Duodenal mucosa (tissue), 2 donors: ENCODE data around the gene XYLT1.

Experiments used
- H3K27ac ChIP-seq: one replicate; pipeline ENCODE4 v1.7.0; 2013; ENCODE audit warnings: low read depth, low read length
- H3K27me3 ChIP-seq, 2 donors: one replicate each; pipeline ENCODE4 v1.7.0; 2013; ENCODE audit warnings: low read length in 2 of 2, control low read depth in 1 of 2; ENCODE audit not compliant: insufficient read depth in 2 of 2, control insufficient read depth in 1 of 2
- H3K36me3 ChIP-seq, 2 donors: one replicate each; pipeline ENCODE4 v1.7.0; 2013; ENCODE audit warnings: low read length in 2 of 2, control low read depth in 1 of 2; ENCODE audit not compliant: insufficient read depth in 2 of 2, control insufficient read depth in 1 of 2
- H3K4me1 ChIP-seq, 2 donors: one replicate each; pipeline ENCODE4 v1.7.0; 2013; ENCODE audit warnings: low read length in 2 of 2, control low read depth in 1 of 2; ENCODE audit not compliant: insufficient read depth in 2 of 2, control insufficient read depth in 1 of 2
- H3K4me3 ChIP-seq, 2 donors: one replicate each; pipeline ENCODE4 v1.7.0; 2013; ENCODE audit warnings: low read length in 2 of 2, low read depth in 1 of 2
- H3K9ac ChIP-seq, 2 donors: one replicate each; pipeline ENCODE4 v1.7.0; 2013; ENCODE audit warnings: low read length in 2 of 2, low read depth in 1 of 2
- H3K9me3 ChIP-seq, 2 donors: one replicate each; pipeline ENCODE4 v1.7.0; 2013; ENCODE audit warnings: low read length in 2 of 2, control low read depth in 1 of 2; ENCODE audit not compliant: control insufficient read depth in 1 of 2

Gene XYLT1

DNA sequence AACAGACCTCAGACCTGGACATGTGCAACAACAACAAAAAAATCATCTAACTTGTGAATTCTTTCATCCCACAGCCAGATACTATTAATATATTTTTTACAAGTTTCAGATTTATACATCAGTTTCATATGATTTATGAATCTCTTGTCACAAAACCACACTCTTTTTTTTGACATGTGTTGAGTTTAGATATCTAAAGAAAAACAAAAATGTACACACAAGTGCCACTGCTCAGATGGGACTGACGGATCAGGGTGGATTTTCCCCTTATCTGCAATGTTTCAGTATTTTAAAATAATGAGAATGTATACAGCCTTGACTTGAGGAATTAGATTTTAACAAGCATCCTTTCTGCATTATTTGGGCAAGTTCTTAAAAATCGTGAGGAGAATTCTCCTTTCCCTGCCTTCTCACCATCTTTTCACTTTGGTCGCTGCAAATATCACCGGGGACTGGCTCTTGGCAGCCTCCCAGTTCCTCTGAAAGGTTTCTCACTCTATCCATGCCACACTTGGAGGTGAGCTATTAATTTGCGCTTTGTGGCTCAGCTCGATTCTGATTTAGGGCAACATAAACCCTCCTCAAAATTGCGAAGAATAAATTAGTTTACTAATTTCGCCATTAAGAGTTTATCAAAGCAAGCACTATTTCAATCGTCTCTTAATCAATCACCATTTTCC lies 225.7 kb downstream of the XYLT1 start:
- H3K4me3 ChIP-seq = no peak overlapping the region
- no peaks in the 10 kb centered on the region for H3K4me1 ChIP-seq
- H3K9ac ChIP-seq = no peak overlapping the region

DNA sequence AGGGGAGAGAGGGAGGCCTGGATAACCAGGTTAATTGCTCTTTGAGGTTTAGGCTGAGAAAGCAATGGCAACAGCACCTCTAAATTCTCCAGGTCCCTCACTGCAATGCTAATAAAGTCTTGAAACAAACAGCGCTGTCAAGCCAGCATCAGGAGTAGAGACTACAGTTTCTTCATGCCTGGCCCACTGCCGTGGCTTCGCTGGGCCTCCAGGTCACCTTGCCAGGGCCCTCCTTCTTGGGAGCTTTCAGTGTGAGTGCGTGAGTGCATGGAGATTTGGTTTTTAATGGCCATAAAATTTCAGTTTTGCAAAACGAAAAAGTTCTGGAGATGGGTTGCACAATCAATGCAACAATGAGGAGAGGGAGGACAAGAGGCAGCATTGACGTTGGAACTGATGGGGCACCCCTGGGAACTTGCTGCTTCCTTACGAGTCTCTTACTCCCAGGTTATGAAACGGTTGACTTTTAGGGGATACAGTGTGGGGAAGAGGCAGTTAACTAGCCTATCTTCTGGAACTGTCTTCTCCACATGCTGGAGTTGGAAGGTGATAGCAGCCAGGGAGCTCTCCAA lies 229.4 kb downstream of the XYLT1 start:
- peaks cover 3 to 4% of the 10 kb centered on the region in 2 donors for H3K36me3 ChIP-seq
- H3K9me3 ChIP-seq = no peaks in the 10 kb centered on the region
- H3K27me3 ChIP-seq = no peaks in the 10 kb centered on the region
- H3K4me1 ChIP-seq = no peaks in the 10 kb centered on the region
- no peak overlapping the region for H3K4me3 ChIP-seq
- H3K9ac ChIP-seq = no peak overlapping the region
- no peak overlapping the region for H3K27ac ChIP-seq

More for the DNA sequence above, 225.7 kb downstream of the XYLT1 start:
- Histone ChIP-seq H3K27ac (no peak overlapping the region), H3K9me3 (no peaks in the 10 kb centered on the region), H3K27me3 (no peaks in the 10 kb centered on the region), H3K36me3 (peaks cover 0 to 4% of the 10 kb centered on the region in 2 donors)

DNA sequence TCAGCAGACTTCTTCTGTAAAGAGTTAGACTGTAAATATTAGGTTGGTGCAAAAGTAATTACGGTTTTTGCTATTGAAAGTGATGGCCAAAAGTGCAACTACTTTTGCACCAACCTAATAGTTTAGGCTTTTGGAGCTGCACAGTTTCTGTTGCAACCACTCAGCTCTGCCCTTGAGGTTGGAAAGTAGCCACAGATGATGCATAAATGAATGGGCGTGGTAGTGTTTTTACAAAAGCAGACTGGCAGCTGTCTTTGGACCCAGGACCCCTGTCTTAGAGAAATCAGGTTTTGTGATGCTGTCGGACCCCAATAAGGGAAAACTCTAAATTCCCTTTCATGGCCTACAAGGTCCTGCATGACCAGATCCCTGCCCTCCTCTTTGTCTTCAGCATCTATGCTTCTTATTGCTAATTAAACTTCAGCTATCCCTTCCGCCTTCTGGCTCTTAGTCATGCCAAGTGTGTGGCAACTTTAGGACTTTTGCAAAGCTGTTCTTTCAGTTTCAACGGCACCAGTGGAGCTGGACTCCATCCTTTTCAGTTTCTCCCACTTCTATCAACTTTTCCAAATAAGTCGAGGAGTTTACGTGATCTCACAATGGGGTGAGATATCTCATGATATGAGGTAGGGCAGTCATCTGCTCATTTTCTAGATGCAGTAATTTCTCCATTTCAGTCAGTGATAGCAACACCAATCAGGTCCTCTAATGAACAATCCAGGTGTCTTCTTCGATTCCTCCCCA lies 232.3 kb downstream of the XYLT1 start:
- peaks cover 0 to 3% of the 10 kb centered on the region in 2 donors for H3K36me3 ChIP-seq
- no peaks in the 10 kb centered on the region for H3K27me3 ChIP-seq
- no peaks in the 10 kb centered on the region for H3K9me3 ChIP-seq
- no peak overlapping the region for H3K4me3 ChIP-seq
- no peak overlapping the region for H3K27ac ChIP-seq
- H3K9ac ChIP-seq = no peak overlapping the region
- no peaks in the 10 kb centered on the region for H3K4me1 ChIP-seq

DNA sequence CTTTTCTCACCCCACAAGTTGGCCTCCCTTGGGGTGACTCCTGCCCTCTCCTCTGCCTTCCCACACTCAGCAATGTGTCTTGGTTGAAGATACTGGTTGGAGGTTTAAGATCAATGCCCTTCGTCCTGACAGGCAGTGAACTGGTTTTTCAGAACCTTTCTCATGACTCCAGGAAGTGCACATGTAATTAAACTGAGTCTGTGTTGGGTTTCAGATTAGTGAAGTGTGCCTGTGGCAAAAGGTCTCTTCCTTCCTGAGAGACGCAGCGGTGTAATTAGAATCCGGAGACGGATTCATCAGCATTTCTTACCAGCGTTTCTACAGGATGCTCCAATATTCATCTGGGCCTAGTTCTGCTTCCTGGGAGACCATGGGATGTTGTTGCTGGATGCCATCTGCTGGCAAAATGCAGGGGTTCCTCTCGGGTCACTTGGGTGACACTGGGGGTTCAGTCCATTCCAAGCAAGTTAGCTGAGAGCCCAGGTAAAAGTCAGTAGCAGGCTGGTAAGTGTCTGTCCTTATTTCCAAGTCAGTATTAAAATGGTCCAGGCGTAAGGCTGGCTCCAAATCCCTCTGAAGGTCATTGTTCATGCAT lies 233.3 kb downstream of the XYLT1 start:
- H3K4me1 ChIP-seq = no peaks in the 10 kb centered on the region
- no peak overlapping the region for H3K4me3 ChIP-seq
- H3K27me3 ChIP-seq = no peaks in the 10 kb centered on the region
- H3K36me3 ChIP-seq = peaks cover 0 to 7% of the 10 kb centered on the region in 2 donors
- H3K9ac ChIP-seq = no peak overlapping the region
- H3K27ac ChIP-seq = no peak overlapping the region
- no peaks in the 10 kb centered on the region for H3K9me3 ChIP-seq

DNA sequence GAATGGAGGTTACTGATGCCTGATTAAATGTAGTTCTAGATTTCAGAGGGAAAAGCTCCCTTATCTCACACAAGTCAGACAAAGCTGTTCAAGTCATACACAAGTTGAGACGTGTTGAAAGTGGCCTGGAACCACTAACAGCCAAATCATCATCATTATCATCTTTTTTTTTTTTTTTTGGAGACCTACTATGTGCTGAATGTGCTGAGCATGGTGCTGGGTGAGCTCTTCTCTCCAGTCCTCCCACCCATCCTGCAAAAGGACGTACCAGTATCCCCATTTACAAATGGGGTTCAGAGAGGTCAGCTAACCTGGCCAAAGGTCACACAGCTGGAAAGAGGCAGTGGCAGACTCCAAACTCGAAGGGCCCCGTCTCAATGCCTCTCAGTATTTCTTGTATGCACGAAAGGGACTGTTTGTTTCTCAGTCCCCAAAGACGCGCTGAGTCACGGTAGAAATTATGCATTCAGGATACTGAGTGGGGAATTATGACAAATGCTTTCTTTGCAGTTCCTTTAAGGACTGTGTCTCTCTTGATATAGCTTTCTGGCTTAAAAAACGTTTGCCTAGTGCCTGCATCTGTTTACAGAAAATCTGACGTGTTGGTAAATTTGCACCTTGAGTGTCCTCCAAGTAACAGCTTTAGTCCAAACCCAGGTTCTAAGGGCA lies 235.5 kb downstream of the XYLT1 start:
- no peaks in the 10 kb centered on the region for H3K9me3 ChIP-seq
- no peak overlapping the region for H3K27ac ChIP-seq
- no peaks in the 10 kb centered on the region for H3K27me3 ChIP-seq
- peaks cover 0 to 13% of the 10 kb centered on the region in 2 donors for H3K36me3 ChIP-seq
- H3K9ac ChIP-seq = no peak overlapping the region
- no peaks in the 10 kb centered on the region for H3K4me1 ChIP-seq
- no peak overlapping the region for H3K4me3 ChIP-seq

DNA sequence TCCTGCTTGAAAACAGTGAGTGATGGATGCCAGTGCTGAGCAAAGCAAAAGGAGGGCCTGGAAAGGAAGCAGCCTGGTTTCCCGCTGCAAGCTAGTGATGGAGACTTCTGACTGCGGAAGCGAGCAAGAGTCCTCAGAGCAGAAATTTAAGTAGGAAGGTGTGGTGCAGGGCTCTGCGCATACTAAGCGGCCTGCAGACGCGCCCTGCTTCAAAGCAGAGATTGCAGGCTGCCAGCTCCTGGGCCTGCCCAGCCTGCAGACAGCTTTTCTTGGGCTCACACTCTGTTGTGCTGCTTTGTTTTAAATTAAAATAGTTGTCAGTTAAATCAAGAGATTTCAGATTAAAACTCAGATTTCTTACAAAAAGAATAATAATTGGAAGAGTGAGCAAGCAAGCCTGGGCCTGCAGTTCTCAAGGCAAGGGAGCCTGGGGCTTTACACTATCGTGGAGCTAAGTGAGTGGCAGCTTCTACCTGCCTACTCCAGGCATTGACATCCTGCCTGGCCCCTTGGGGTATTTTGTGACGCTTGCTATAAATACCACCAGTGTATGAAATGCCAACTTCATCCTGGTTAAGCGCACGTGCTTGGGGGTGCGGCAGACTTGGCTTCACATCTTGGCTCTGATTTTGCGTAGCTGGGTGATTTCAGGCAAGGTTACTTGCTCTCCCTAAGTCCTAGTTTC lies 237.3 kb downstream of the XYLT1 start:
- Histone ChIP-seq H3K27ac (no peak overlapping the region), H3K36me3 (peaks cover 0 to 13% of the 10 kb centered on the region in 2 donors), H3K9me3 (no peaks in the 10 kb centered on the region), H3K9ac (no peak overlapping the region), H3K4me1 (no peaks in the 10 kb centered on the region), H3K27me3 (no peaks in the 10 kb centered on the region), H3K4me3 (no peak overlapping the region)

DNA sequence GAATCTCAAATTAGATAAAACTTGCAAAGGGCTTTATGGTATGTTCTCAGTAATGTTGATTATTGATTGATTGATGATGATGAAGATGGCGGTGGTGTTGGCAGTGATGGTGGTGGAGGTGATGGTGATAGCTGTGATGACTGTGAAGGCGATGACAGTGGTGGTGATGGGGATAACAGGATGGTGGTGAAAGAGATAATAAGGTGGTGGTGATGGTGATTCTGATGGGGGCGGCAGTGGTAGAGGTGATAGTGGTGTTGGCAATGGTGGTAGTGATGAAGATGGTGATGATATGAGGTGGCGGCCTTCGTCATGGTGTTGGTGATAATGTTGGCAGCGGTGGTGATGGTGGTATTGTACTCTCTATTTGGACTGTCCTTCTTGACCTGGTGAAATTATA lies 238.3 kb downstream of the XYLT1 start:
- Histone ChIP-seq H3K27ac (no peak overlapping the region), H3K9me3 (no peaks in the 10 kb centered on the region), H3K4me1 (peaks cover 0 to 6% of the 10 kb centered on the region in 2 donors), H3K9ac (no peak overlapping the region), H3K4me3 (no peak overlapping the region), H3K36me3 (peaks cover 0 to 12% of the 10 kb centered on the region in 2 donors), H3K27me3 (no peaks in the 10 kb centered on the region)

DNA sequence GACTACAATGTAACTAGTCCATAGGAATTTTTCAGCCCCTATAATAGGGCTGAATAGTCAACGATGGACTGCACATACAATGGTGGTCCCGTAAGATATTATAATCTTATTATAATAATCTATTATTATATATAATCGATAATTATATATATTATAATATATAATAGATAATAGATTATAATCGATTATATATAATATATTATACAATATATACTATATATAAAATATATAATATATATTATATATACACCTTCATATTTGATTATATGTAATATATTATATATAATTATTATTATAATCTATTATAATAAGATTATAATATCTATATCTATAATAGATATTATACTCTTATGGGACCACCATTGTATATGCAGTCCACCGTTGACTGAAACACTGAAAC lies 238.8 kb downstream of the XYLT1 start:
- Histone ChIP-seq H3K27me3 (no peaks in the 10 kb centered on the region), H3K36me3 (peaks cover 0 to 10% of the 10 kb centered on the region in 2 donors), H3K4me1 (peaks cover under 1 to 9% of the 10 kb centered on the region in 2 donors), H3K9ac (no peak overlapping the region), H3K27ac (no peak overlapping the region), H3K9me3 (no peaks in the 10 kb centered on the region), H3K4me3 (no peak overlapping the region)

DNA sequence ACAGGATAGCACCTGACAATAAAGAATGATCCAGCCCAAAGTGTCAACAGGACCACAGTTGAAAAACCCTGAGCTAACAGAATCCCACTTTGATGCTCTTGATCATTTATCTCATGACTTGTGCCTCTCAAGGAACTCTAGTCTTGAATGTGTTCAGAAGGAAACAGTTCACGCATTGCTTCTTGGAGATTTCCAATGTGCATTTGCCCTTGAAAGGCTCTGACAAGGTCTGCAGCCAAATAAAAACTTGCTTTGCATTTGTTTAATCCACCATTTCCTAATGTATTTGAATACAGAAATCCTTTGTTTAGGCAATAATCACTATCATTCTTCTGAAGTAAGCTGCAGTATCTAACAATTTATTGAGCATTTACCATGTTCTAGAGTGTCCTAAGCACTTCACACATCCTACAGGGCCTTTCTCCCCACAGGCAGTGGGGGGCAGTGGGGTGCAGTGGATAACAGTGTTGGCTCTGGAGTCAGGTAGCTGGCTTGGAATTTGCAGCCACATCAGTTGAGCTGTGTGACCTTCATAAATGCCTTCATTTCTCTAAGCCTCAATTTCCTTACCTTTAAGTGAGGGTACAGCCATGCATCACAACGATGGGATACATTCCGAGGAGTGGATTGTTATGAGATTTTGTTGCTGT lies 239.7 kb downstream of the XYLT1 start:
- Histone ChIP-seq H3K27me3 (no peaks in the 10 kb centered on the region), H3K27ac (no peak overlapping the region), H3K36me3 (peaks cover 0 to 10% of the 10 kb centered on the region in 2 donors), H3K4me3 (no peak overlapping the region), H3K9me3 (no peaks in the 10 kb centered on the region), H3K9ac (no peak overlapping the region), H3K4me1 (peaks cover 8 to 17% of the 10 kb centered on the region in 2 donors)
